ENCODE results near the gene PUSL1. TPM values are rescaled to one million over a fixed set of nuclear protein-coding genes. Genes with fewer than 3 reads are reported as not detected.
A peak's percentile ranks its signal among the peaks of the same experiment; 100 is the strongest.

PUSL1 gene
- polyA plus RNA-seq, 3 donors = 8.8 to 11.7 (median 11.2) TPM

DNA sequence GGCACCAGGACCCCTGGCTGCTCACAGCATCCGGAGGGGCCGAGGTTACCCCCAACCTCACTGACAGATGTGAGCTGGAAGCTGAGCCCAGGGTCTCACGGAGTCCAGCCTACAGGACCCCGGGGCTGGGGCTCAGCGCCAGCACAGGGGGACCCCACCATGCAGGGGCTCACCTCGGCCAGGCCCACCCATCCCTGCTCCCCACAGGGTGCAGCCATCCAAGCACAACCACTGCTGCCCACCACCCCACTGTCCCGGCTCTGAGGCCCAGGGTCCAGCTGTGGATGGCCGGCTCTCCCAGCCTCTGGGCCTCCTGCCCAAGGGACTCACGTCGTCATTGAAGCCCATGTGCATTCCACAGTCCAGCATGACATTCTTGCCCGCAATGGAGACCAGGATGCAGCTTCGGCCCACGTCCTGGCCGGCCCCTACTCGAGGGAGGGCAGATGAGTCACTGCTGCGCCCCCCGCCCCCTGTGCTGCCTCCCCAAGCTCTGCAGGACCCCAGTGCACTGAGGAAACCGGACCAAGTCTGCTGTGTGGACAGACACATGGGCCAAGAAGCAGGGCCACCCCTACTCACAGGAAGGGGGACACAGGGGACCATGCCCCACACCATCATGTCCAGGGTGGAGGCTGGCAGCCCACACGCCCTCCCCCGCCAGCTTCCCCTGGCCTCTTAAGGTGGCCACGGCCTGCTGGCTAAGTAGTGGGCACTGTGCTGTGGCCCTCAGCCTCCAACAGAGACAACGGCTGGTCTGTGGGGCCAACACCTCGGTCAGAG lies 12.5 kb downstream of the PUSL1 start:
- DNase-seq = no peak

DNA sequence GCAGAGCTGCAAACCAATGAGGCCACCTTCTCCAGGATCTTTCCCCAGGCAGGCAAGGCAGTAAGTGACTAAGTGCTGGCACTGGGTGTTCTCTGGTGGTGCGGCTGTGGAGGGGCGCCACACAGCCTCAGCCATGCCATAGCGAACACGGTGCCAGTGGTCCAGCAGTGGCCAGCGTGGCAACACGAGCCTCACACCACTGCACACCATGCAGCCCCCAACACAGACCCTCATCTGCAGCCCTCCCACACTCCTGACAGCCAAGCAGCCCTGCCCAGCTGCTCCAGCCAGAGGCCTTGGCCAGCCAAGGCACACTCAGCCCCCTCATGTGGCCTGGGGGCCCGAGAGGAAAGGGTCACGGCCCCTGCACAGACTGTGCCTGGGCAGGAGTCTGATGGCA lies 13.1 kb downstream of the PUSL1 start:
- DNase-seq = no peak

DNA sequence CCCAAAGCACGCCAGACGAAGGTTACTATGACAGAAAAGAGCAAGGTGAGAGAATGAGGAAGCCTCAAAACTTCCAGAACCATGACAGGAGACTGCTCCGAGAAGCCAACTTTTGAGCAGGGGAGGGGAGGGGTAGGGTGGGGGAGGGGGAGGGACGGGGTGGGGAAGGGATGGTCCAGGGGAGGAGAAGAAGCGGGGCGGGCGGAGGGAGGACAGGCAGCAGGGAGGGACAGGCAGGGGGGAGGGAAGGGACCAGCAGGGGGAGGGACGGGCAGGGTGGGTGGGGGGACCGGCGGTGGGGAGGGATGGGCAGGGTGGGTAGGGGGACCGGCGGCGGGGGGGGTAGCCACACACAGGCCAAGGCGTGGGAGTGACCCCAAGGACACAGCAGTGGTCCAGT lies 14.0 kb downstream of the PUSL1 start:
- no peak for DNase-seq

DNA sequence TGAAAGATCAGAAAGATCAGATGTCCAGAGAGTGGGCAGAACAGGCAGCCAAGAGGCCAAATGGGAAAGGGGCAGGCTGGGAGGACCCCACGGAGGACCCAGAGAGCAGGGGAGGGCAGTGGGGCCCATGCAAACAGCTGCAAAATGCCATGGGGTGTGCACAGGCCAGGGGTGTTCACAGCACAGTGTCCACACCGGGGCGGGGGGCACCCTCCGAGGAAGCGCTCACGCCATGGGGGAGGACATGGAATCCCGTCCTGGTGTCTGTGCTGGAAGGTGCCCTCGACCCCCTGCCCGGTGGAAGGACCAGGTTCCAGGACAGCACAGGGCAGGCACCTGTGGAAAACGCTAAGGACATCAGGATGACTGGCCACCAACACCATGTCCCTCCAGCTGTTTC lies 14.6 kb downstream of the PUSL1 start:
- DNase-seq = no peak

DNA sequence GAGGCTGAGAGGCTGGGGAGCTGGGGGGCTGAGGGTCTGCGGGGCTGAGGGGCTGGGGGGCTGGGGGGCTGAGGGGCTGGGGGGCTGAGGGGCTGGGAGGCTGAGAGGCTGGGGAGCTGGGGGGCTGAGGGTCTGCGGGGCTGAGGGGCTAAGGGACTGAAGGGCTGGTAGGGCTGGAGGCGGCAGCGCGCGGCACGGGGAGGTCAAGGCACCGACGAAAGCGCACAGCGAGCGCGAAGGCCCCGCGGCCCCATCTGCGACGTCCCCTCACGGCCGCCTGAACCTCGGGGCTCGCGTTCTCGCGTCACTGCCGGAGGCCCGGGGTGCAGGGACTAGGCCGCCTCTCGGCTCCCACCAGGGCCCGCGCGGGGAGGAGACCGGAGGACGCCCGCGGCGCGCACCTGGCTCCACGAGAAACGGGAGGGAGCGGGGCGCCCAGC lies 15.7 kb downstream of the PUSL1 start:
- no peak for DNase-seq

DNA sequence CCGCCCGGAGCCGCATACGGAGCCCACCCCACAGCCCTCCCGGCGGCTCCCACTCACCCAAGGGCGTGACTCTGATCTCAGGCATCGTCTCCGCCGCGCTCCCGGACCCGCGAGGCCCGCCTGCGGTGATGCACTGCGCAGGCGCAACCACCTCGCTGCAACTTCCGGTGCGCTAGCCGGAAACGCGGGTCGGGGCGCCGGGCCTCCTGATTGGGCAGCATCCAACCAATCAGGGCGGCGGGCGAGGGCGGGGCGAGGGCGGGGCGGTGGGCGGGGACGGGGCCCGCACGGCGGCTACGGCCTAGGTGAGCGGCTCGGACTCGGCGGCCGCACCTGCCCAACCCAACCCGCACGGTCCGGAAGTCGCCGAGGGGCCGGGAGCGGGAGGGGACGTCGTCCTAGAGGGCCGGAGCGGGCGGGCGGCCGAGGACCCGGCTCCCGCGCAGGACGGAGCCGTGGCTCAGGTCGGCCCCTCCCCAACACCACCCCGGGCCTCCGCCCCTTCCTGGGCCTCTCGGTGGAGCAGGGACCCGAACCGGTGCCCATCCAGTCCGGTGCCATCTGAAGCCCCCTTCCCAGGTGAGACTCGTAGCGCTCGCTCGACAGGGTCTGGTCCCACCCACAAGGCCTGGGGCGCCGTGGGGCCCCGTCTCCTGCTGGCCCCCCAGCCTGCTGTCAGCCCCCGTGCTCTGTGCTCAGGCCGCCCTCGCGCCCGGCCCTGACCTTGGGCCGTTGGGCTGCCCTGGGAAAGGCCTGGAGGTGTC lies 16.3 kb downstream of the PUSL1 start, which contains the start of the genes CPTP and INTS11:
TSS of gene CPTP (plus strand) at position 279 of the 764 bp plus-strand sequence. CDS start 2,109 bp downstream, outside the sequence.
TSS of gene INTS11 (minus strand) at position 137 of the 764 bp plus-strand sequence. CDS start at position 85, 52 bp downstream.
- peak; percentile 92 for DNase-seq

DNA sequence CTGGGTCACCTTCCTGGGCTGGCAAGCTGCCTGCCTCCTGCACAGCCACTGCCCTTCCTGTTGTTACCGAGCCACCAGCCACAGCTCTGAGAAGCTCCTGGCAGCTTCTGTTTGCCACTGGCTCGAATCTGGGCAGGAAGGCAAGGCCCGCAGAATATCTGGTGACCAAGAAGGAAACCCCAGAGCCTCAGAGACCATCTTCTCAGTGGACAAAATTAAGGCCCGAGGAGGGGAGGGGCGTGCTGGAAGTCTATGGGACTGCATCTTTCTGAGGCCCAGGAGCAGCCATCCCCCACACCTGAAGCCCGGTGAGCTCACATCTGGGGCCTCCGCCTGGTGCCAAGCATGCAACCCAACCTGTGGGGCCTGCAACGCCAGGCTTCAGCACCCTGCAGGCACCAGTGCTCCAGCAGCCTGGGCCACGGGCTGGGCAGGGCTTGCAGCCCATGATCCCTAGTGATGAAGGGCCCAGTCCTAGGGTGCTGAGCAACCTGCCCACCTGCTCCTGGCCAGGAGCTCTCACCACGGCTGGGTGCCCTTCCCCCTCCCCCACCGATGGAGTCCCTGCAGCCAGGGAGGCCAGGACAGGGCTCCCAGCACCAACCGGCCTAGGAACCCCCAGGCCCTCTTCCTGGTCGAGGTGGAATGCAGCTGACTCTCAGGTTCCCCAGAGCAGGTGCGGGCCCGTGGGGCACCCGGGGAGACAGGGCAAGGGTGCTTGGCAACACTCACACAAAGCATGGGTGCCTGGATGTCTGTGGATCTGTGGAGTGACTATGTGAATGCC lies 17.1 kb downstream of the PUSL1 start:
- DNase-seq = no peak

DNA sequence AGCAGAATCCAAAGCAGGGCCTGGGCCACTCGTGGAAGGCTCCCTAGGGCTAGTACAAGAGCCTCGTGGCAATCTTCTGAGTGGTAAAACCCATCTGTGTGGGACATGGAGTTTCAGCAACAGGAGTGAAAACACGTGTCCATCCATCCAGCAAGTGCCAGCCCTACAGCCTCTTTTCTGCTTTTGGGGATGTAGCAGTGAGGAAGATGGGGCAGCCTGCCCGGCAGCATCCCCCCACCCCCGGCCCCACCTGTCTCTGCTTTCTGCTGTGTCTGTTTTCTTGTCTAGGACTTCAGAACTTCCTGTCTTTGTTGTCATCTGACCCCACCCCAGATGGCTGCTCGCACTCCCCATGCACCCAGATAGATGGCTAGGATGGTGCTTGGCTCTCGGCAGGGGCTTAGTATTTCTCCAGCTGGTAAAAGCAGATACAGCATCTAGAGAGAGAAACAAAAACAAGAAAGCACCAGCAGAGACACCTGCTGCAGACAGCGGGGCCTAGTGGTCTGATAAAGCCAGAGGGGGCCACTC lies 17.7 kb downstream of the PUSL1 start:
- no peak for DNase-seq

DNA sequence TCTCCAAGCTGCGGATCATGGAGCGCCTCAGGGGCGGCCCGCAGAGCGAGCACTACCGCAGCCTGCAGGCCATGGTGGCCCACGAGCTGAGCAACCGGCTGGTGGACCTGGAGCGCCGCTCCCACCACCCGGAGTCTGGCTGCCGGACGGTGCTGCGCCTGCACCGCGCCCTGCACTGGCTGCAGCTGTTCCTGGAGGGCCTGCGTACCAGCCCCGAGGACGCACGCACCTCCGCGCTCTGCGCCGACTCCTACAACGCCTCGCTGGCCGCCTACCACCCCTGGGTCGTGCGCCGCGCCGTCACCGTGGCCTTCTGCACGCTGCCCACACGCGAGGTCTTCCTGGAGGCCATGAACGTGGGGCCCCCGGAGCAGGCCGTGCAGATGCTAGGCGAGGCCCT lies 18.9 kb downstream of the PUSL1 start:
- DNase-seq = no peak

DNA sequence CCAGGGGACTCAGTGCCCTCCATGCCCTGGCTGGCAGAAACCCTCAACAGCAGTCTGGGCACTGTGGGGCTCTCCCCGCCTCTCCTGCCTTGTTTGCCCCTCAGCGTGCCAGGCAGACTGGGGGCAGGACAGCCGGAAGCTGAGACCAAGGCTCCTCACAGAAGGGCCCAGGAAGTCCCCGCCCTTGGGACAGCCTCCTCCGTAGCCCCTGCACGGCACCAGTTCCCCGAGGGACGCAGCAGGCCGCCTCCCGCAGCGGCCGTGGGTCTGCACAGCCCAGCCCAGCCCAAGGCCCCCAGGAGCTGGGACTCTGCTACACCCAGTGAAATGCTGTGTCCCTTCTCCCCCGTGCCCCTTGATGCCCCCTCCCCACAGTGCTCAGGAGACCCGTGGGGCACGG lies 19.9 kb downstream of the PUSL1 start:
- DNase-seq = no peak

DNA sequence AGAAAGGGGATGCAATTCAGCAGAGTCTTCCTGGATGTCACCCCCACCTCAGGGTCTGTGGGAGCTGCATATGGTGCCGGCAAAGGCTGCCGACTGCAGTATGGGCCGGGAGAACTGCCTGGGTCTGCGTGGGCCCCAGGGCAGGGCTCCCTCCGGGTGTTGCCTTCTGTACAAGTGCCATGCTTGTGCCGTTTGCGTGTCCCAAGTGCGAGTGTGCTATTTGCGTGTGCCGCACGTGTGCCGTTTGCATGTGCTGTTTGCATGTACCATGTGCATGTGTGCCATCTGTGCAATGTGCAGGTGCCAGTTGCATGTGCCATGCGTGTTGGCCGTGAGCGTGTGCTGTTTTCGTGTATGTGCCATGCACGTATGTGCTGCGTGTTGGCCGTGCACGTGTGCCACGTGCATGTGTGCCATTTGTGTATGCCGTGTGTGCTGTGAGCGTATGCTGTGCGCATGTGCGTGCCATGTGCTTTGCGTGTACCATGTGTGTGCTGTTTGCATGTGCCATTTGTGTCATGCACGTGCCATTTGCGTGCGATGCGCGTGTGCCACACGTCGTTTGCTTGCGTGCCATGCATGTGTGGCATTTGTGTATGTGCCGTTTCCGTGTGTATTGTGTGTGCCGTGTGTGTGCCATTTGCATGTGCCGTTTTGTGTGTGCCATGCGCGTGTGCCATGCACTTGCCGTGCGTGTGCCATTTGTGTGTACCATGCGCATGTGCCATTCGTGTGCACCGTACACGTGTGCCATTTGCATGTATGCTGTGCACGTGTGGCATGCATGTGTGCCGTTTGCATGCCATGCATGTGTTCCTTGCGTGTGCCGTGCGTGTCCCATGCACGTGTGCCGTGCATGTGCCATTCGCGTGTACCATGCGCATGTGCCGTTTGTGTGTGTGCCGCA lies 21.2 kb downstream of the PUSL1 start:
- no peak for DNase-seq

DNA sequence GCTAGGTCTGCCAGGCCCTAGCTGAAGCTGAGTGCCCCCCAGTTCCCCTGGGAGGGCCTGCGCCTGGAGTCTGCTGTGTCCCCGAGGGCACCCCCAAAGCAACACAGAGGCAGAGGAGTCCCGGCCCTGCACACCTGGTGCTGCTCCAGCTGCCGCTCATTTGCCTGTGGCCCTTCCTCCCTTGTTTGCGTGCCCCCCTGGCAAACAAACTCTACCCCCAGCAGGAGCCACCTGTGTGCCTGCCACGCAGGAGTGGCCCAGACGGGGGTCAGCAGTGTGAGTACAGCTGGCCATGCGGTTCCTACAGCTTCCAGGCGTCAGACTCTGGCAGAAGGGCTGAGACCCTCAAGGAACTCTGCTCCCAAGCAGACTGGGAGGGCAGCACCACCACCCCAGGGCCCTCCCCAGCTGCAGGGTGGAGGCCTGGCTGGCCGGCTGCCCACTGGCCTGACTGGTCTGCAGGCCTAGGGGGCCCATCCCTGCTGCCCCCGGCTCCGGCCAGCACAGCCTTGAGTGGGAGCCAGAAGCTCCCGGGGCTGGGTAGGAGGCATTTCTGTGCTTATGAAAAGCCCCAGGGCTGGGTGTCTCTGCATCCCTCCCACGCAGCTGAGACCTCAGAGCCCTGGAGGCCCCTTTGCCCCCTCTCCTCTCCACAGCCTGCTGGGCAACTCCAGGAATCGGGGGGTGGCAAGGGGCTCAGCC lies 22.1 kb downstream of the PUSL1 start:
- DNase-seq = no peak

DNA sequence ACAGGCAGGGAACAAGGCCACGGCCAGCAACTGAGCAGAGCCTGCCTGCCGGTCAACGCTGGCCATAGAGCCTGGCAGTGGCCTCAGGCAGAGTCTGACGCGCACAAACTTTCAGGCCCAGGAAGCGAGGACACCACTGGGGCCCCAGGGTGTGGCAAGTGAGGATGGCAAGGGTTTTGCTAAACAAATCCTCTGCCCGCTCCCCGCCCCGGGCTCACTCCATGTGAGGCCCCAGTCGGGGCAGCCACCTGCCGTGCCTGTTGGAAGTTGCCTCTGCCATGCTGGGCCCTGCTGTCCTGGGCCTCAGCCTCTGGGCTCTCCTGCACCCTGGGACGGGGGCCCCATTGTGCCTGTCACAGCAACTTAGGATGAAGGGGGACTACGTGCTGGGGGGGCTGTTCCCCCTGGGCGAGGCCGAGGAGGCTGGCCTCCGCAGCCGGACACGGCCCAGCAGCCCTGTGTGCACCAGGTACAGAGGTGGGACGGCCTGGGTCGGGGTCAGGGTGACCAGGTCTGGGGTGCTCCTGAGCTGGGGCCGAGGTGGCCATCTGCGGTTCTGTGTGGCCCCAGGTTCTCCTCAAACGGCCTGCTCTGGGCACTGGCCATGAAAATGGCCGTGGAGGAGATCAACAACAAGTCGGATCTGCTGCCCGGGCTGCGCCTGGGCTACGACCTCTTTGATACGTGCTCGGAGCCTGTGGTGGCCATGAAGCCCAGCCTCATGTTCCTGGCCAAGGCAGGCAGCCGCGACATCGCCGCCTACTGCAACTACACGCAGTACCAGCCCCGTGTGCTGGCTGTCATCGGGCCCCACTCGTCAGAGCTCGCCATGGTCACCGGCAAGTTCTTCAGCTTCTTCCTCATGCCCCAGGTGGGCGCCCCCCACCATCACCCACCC lies 22.9 kb downstream of the PUSL1 start, which contains the start of gene TAS1R3:
TSS of gene TAS1R3 (plus strand) at position 213 of the 898 bp plus-strand sequence. CDS start at position 279, 66 bp downstream.
- no peak for DNase-seq

DNA sequence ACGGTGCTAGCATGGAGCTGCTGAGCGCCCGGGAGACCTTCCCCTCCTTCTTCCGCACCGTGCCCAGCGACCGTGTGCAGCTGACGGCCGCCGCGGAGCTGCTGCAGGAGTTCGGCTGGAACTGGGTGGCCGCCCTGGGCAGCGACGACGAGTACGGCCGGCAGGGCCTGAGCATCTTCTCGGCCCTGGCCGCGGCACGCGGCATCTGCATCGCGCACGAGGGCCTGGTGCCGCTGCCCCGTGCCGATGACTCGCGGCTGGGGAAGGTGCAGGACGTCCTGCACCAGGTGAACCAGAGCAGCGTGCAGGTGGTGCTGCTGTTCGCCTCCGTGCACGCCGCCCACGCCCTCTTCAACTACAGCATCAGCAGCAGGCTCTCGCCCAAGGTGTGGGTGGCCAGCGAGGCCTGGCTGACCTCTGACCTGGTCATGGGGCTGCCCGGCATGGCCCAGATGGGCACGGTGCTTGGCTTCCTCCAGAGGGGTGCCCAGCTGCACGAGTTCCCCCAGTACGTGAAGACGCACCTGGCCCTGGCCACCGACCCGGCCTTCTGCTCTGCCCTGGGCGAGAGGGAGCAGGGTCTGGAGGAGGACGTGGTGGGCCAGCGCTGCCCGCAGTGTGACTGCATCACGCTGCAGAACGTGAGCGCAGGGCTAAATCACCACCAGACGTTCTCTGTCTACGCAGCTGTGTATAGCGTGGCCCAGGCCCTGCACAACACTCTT lies 23.8 kb downstream of the PUSL1 start:
- DNase-seq = no peak

DNA sequence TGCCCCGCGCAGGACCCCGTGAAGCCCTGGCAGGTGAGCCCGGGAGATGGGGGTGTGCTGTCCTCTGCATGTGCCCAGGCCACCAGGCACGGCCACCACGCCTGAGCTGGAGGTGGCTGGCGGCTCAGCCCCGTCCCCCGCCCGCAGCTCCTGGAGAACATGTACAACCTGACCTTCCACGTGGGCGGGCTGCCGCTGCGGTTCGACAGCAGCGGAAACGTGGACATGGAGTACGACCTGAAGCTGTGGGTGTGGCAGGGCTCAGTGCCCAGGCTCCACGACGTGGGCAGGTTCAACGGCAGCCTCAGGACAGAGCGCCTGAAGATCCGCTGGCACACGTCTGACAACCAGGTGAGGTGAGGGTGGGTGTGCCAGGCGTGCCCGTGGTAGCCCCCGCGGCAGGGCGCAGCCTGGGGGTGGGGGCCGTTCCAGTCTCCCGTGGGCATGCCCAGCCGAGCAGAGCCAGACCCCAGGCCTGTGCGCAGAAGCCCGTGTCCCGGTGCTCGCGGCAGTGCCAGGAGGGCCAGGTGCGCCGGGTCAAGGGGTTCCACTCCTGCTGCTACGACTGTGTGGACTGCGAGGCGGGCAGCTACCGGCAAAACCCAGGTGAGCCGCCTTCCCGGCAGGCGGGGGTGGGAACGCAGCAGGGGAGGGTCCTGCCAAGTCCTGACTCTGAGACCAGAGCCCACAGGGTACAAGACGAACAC lies 24.5 kb downstream of the PUSL1 start:
- DNase-seq = no peak

DNA sequence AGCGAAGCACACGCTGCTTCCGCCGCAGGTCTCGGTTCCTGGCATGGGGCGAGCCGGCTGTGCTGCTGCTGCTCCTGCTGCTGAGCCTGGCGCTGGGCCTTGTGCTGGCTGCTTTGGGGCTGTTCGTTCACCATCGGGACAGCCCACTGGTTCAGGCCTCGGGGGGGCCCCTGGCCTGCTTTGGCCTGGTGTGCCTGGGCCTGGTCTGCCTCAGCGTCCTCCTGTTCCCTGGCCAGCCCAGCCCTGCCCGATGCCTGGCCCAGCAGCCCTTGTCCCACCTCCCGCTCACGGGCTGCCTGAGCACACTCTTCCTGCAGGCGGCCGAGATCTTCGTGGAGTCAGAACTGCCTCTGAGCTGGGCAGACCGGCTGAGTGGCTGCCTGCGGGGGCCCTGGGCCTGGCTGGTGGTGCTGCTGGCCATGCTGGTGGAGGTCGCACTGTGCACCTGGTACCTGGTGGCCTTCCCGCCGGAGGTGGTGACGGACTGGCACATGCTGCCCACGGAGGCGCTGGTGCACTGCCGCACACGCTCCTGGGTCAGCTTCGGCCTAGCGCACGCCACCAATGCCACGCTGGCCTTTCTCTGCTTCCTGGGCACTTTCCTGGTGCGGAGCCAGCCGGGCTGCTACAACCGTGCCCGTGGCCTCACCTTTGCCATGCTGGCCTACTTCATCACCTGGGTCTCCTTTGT lies 25.3 kb downstream of the PUSL1 start:
- DNase-seq = no peak

DNA sequence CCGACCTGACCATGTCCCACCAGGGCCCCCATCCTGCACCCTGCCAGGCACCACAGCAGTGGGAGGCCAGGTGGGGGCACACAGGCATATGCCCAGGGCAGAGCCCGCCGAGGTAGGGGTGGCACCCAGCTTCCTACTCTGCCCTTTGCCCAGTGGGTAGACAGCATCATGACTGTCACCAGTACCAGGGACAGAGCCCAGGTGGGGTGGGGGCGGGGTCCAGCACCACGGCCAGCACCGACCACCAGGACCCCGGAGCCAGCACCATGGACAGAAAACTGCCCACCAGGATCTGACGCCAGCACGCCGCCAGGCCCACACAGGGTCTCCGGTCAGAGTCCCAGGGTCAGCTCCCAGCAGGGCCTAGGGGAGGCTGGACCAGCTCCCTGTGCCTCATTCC lies 26.4 kb downstream of the PUSL1 start:
- no peak for DNase-seq
